Measurements from ENCODE around the gene NARF.

GRCh38 chr17:82491533-82491932 lies 33.0 kb downstream of the NARF start:
- TF ChIP-seq POLR2A (IDR thresholded peaks at IDR 0.05) (no peak), CTCF (IDR thresholded peaks at IDR 0.05) (no peak)
